ENCODE data around the gene SEL1L2.

The SEL1L2 gene

GRCh38 chr20:13929836-13930235, 60.6 kb downstream of the SEL1L2 start:
- DNase-seq: no peak

GRCh38 chr20:13928901-13929300, 61.5 kb downstream of the SEL1L2 start:
- no peak for DNase-seq

- DNase-seq: no peak
Measured at GRCh38 chr20:13927171-13927570, 63.2 kb downstream of the SEL1L2 start.

GRCh38 chr20:13922241-13922640, 68.2 kb downstream of the SEL1L2 start:
- DNase-seq: no peak

- DNase-seq: no peak
Measured at GRCh38 chr20:13915284-13915683, 75.1 kb downstream of the SEL1L2 start.

GRCh38 chr20:13913572-13913971, 76.8 kb downstream of the SEL1L2 start:
- DNase-seq: no peak

- DNase-seq: no peak
Measured at GRCh38 chr20:13913131-13913530, 77.3 kb downstream of the SEL1L2 start.

GRCh38 chr20:13910492-13910891, 79.9 kb downstream of the SEL1L2 start:
- DNase-seq: no peak

GRCh38 chr20:13909067-13909466, 81.3 kb downstream of the SEL1L2 start:
- no peak for DNase-seq

- no peak for DNase-seq
Measured at GRCh38 chr20:13904766-13905165, 85.6 kb downstream of the SEL1L2 start.

- no peak for DNase-seq
Measured at GRCh38 chr20:13900496-13900895, 89.9 kb downstream of the SEL1L2 start.

GRCh38 chr20:13898012-13898612, 92.3 kb downstream of the SEL1L2 start:
- no peak for DNase-seq

- DNase-seq: no peak
Measured at GRCh38 chr20:13891575-13891974, 98.8 kb downstream of the SEL1L2 start.

- DNase-seq: no peak
Measured at GRCh38 chr20:13884803-13885202, 105.6 kb downstream of the SEL1L2 start.

- no peak for DNase-seq
Measured at GRCh38 chr20:13883425-13883824, 107.0 kb downstream of the SEL1L2 start.

GRCh38 chr20:13878566-13878965, 111.8 kb downstream of the SEL1L2 start:
- no peak for DNase-seq

GRCh38 chr20:13877793-13878192, 112.6 kb downstream of the SEL1L2 start:
- no peak for DNase-seq

- DNase-seq: no peak
Measured at GRCh38 chr20:13875265-13875811, 115.1 kb downstream of the SEL1L2 start.

- DNase-seq: no peak
Measured at GRCh38 chr20:13874394-13875157, 115.8 kb downstream of the SEL1L2 start.

GRCh38 chr20:13873831-13874230, 116.6 kb downstream of the SEL1L2 start:
- DNase-seq: no peak

- DNase-seq: no peak
Measured at GRCh38 chr20:13870170-13870748, 120.2 kb downstream of the SEL1L2 start.

GRCh38 chr20:13868331-13868730, 122.1 kb downstream of the SEL1L2 start:
- no peak for DNase-seq

GRCh38 chr20:13865791-13866351, 124.5 kb downstream of the SEL1L2 start:
- no peak for DNase-seq

- no peak for DNase-seq
Measured at GRCh38 chr20:13865156-13865555, 125.3 kb downstream of the SEL1L2 start.
